ENCODE data around the gene PARD3.

GRCh38 chr10:34193931-34194626 lies 621.0 kb downstream of the PARD3 start:
- TF ChIP-seq, protein P1, sequence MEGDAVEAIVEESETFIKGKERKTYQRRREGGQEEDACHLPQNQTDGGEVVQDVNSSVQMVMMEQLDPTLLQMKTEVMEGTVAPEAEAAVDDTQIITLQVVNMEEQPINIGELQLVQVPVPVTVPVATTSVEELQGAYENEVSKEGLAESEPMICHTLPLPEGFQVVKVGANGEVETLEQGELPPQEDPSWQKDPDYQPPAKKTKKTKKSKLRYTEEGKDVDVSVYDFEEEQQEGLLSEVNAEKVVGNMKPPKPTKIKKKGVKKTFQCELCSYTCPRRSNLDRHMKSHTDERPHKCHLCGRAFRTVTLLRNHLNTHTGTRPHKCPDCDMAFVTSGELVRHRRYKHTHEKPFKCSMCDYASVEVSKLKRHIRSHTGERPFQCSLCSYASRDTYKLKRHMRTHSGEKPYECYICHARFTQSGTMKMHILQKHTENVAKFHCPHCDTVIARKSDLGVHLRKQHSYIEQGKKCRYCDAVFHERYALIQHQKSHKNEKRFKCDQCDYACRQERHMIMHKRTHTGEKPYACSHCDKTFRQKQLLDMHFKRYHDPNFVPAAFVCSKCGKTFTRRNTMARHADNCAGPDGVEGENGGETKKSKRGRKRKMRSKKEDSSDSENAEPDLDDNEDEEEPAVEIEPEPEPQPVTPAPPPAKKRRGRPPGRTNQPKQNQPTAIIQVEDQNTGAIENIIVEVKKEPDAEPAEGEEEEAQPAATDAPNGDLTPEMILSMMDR (IDR thresholded peaks at IDR 0.05 in 2 of 3, conservative IDR thresholded peaks at IDR 0.05 in 1 of 3; ENCODE audit: control insufficient read depth in 2 of 3, extremely low read depth in 1 of 3, insufficient read depth in 1 of 3, low read depth in 3 of 3, low read length in 3 of 3): no peak
- TF ChIP-seq TCF3 (IDR thresholded peaks at IDR 0.05; ENCODE audit: borderline replicate concordance, insufficient read depth, low read depth, low read length) (no peak), ETV6 (conservative IDR thresholded peaks at IDR 0.05 in 1 of 2, IDR thresholded peaks at IDR 0.05 in 1 of 2; ENCODE audit: borderline replicate concordance in 1 of 2, low read depth in 1 of 2) (no peak), RAD21 (IDR thresholded peaks at IDR 0.05; ENCODE audit: insufficient read depth, low read depth, low read length) (no peak), JUND (IDR thresholded peaks at IDR 0.05; ENCODE audit: low read depth, low read length) (no peak), SMC3 (IDR thresholded peaks at IDR 0.05; ENCODE audit: borderline replicate concordance, low read length) (no peak), POLR2AphosphoS5 (IDR thresholded peaks at IDR 0.05; ENCODE audit: low read length) (no peak), RFX5 (IDR thresholded peaks at IDR 0.05; ENCODE audit: low read depth, low read length) (no peak)

All from GM12878 (cell line).